PFSK-1 (cell line): ENCODE measurements around the gene HAGHL.

Experiments
- FOXP2 ChIP-seq: optimal IDR thresholded peaks from 2 replicates; pipeline ENCODE3; 2011; ENCODE audit warnings: borderline replicate concordance, control low read depth, inconsistent platforms; ENCODE audit not compliant: insufficient read depth; ENCODE audit errors: extremely low read length, extremely low read depth
- POLR2AphosphoS5 ChIP-seq: IDR thresholded peaks from 2 replicates; pipeline ENCODE4 v1.6.1; 2012; ENCODE audit warnings: low read depth, mild to moderate bottlenecking, control low read depth, low read length, moderate library complexity
- REST ChIP-seq, 2 experiments: IDR thresholded peaks; 2 replicates each; pipeline versions ENCODE4 v1.6.1 to v1.8.0; 2011 to 2012; ENCODE audit warnings: low read depth in 2 of 2, low read length in 2 of 2, control low read depth in 1 of 2, inconsistent platforms in 1 of 2, mild to moderate bottlenecking in 1 of 2, moderate library complexity in 1 of 2; ENCODE audit not compliant: insufficient read depth in 1 of 2
- SIN3A ChIP-seq: IDR thresholded peaks from 2 replicates; pipeline ENCODE4 v1.6.1; 2012; ENCODE audit warnings: mild to moderate bottlenecking, low read length, moderate library complexity, borderline replicate concordance; ENCODE audit not compliant: insufficient read depth
- TAF1 ChIP-seq: IDR thresholded peaks from 2 replicates; pipeline ENCODE4 v1.6.1; 2012; ENCODE audit warnings: low read length, control low read depth, borderline replicate concordance; ENCODE audit not compliant: insufficient read depth

HAGHL gene

DNA sequence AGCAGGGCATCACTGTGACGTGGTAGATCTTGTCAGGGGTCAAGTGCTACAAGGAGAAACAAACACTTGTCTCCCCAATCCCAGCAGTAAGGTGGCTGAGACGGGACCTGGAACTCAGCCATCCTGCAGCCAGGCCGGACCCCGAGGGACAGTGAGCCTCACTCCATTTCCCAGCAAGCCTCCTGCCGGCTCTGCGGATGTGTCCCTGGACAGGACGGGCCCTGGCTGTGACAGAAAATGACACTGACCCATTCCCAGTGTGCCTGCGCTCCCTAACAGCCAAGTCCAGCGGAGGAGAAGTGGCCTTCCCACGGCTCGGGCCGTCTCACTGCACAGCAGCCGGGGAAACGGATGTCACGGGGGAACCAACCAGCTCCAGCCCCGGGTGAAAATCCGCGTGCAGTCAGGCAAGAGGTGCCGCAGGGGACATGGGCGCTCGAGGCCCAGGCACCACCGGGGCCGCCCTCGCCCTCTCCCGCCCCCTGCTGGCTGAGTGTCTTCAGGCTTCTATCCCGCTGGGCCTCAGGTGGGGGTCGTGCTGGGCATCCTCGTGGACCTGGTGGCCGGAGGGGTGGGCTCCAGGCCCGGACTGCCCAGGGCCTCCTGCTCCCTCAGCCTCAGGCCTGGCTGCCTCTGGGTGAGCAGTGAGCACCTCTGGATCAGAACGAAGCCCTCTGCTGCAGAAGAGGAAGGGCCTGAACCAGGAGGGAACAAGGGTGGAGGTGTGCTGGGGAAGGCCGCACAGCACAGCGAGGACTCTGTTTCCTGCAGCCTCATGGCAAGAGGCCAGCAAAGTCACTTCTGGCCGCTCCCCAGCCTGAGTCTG is 6.7 kb downstream of the HAGHL start:
- no peak for TF ChIP-seq POLR2AphosphoS5
- no peak for TF ChIP-seq TAF1
- no peak for TF ChIP-seq REST (IDR thresholded peaks at IDR 0.05; ENCODE audit: insufficient read depth in 1 of 2, low read depth in 2 of 2, low read length in 2 of 2)
- no peak for TF ChIP-seq FOXP2
- no peak for TF ChIP-seq SIN3A

- TF ChIP-seq FOXP2: no peak
- no peak for TF ChIP-seq POLR2AphosphoS5
- no peak for TF ChIP-seq SIN3A
- no peak for TF ChIP-seq REST (IDR thresholded peaks at IDR 0.05; ENCODE audit: insufficient read depth in 1 of 2, low read depth in 2 of 2, low read length in 2 of 2)
- no peak for TF ChIP-seq TAF1
These were observed 7.5 kb downstream of the HAGHL start for GRCh38 chr16:734208-734980.

GRCh38 chr16:734981-735881 is 8.3 kb downstream of the HAGHL start:
- TF ChIP-seq TAF1: no peak
- TF ChIP-seq POLR2AphosphoS5: no peak
- no peak for TF ChIP-seq REST (IDR thresholded peaks at IDR 0.05; ENCODE audit: insufficient read depth in 1 of 2, low read depth in 2 of 2, low read length in 2 of 2)
- TF ChIP-seq FOXP2: no peak
- no peak for TF ChIP-seq SIN3A

GRCh38 chr16:735982-736453 is 9.1 kb downstream of the HAGHL start:
- TF ChIP-seq REST (IDR thresholded peaks at IDR 0.05; ENCODE audit: insufficient read depth in 1 of 2, low read depth in 2 of 2, low read length in 2 of 2) (no peak), POLR2AphosphoS5 (no peak), SIN3A (no peak), FOXP2 (no peak), TAF1 (no peak)
